Astrocyte of the spinal cord (primary cell): ENCODE data around the gene TMEM167B.

Experiments
- DNase-seq: peaks from one replicate; pipeline ENCODE4 v3.0.0; 2011; ENCODE audit warnings: low read depth, low spot score
- H3K4me3 ChIP-seq: 2 replicates; pipeline ENCODE4 v1.5.1; 2011; ENCODE audit warnings: low read depth, mild to moderate bottlenecking, low read length, moderate library complexity
- CTCF ChIP-seq: IDR thresholded peaks from 2 replicates; pipeline ENCODE4 v1.5.1; 2012; ENCODE audit warnings: low read depth, mild to moderate bottlenecking, low read length, inconsistent platforms
- in situ Hi-C: cut with HindIII; loops from 2 replicates; pipeline ENCODE4 v1.10.0; 2017; ENCODE audit warnings: low sequenced_read_pairs

Gene TMEM167B

GRCh38 chr1:109065137-109065536 is 25.4 kb upstream of the TMEM167B start:
- no peak for DNase-seq
- no peak overlapping the region for H3K4me3 ChIP-seq
- TF ChIP-seq CTCF, result no peak
- in situ Hi-C loops, result no loop called here

- H3K4me3 ChIP-seq, result no peak overlapping the region
- in situ Hi-C loops, result no loop called here
- DNase-seq, result no peak
- TF ChIP-seq CTCF, result no peak
Observed at GRCh38 chr1:109067883-109068282, 22.7 kb upstream of the TMEM167B start.

- DNase-seq, result no peak
- no peak overlapping the region for H3K4me3 ChIP-seq
- in situ Hi-C loops, result no loop called here
- TF ChIP-seq CTCF, result no peak
Observed at GRCh38 chr1:109069294-109069693, 21.3 kb upstream of the TMEM167B start.

GRCh38 chr1:109075531-109076490 is 14.8 kb upstream of the TMEM167B start, which contains the start of gene TAF13:
Gene TAF13, minus strand, starts transcription at chr1:109076003. Its CDS starts 56 bp downstream, at chr1:109075947.
- peak; percentile 97 for DNase-seq
- peak; percentile 24 for TF ChIP-seq CTCF
- H3K4me3 ChIP-seq, result peak within 1 kb of the TSS; percentile 100
- in situ Hi-C loops, result no loop called here

GRCh38 chr1:109078317-109078716 is 12.2 kb upstream of the TMEM167B start:
- in situ Hi-C loops, result no loop called here
- no peak overlapping the region for H3K4me3 ChIP-seq
- no peak for DNase-seq
- no peak for TF ChIP-seq CTCF

- DNase-seq, result no peak
- in situ Hi-C loops, result no loop called here
- TF ChIP-seq CTCF, result no peak
- no peak overlapping the region for H3K4me3 ChIP-seq
Observed at GRCh38 chr1:109079240-109079622, 11.3 kb upstream of the TMEM167B start.
